Endodermal cell (in vitro differentiated cells): ENCODE results near the gene IGFL1. TPM values are rescaled to one million over a fixed set of nuclear protein-coding genes. Genes with fewer than 3 reads are reported as not detected.
A peak's percentile ranks its signal among the peaks of the same experiment; 100 is the strongest.

ENCODE experiments used
- DNase-seq: peaks from one replicate; pipeline ENCODE4 v3.0.0-alpha.2; 2017
- H3K27ac ChIP-seq: 2 replicates; pipeline ENCODE4 v1.5.1; 2013; ENCODE audit warnings: mild to moderate bottlenecking, low read depth, low read length, moderate library complexity
- H3K27me3 ChIP-seq: 2 replicates; pipeline ENCODE4 v1.6.1; 2013; ENCODE audit warnings: mild to moderate bottlenecking, low read length, moderate library complexity; ENCODE audit not compliant: insufficient read depth, control insufficient read depth, poor library complexity, severe bottlenecking
- H3K36me3 ChIP-seq: 2 replicates; pipeline ENCODE4 v1.7.0; 2013; ENCODE audit warnings: mild to moderate bottlenecking, low read length, moderate library complexity; ENCODE audit not compliant: control insufficient read depth, insufficient read depth
- H3K4me1 ChIP-seq: one replicate; pipeline ENCODE4 v1.7.0; 2013; ENCODE audit warnings: low read length; ENCODE audit not compliant: control insufficient read depth, insufficient read depth
- H3K4me3 ChIP-seq: 2 replicates; pipeline ENCODE4 v1.5.1; 2013; ENCODE audit warnings: mild to moderate bottlenecking, low read length, moderate library complexity
- H3K9ac ChIP-seq: 2 replicates; pipeline ENCODE4 v1.6.1; 2013; ENCODE audit warnings: mild to moderate bottlenecking, low read length, moderate library complexity; ENCODE audit not compliant: poor library complexity, severe bottlenecking; ENCODE audit errors: extremely low read depth
- H3K9me3 ChIP-seq: 2 replicates; pipeline ENCODE4 v1.6.1; 2013; ENCODE audit warnings: mild to moderate bottlenecking, low read length, moderate library complexity; ENCODE audit not compliant: control insufficient read depth
- H3K27ac Mint-ChIP-seq: 2 replicates; pipeline ENCODE4 v1.8.0; 2020; ENCODE audit warnings: mixed read lengths
- H3K27me3 Mint-ChIP-seq: 2 replicates; pipeline ENCODE4 v1.8.0; 2021; ENCODE audit warnings: mild to moderate bottlenecking, mixed read lengths; ENCODE audit not compliant: insufficient read depth
- H3K36me3 Mint-ChIP-seq: 2 replicates; pipeline ENCODE4 v1.8.0; 2020; ENCODE audit warnings: low read depth, mixed read lengths
- H3K4me1 Mint-ChIP-seq: 2 replicates; pipeline ENCODE4 v1.8.0; 2020; ENCODE audit warnings: mixed read lengths
- H3K4me3 Mint-ChIP-seq: 2 replicates; pipeline ENCODE4 v1.8.0; 2020; ENCODE audit warnings: mild to moderate bottlenecking, moderate library complexity, mixed read lengths
- H3K9me3 Mint-ChIP-seq: 2 replicates; pipeline ENCODE4 v1.8.0; 2020; ENCODE audit warnings: mild to moderate bottlenecking, mixed read lengths
- WGBS, 2 experiments: methylation state at CpG; one replicate each; pipeline versions ENCODE4 v1.1.5 to v1.1.7; 2013; ENCODE audit warnings: missing lambda C conversion rate in 2 of 2, mixed read lengths in 1 of 2; ENCODE audit not compliant: insufficient coverage in 1 of 2, insufficient read length in 1 of 2; 5-methylcytosine and 5-hydroxymethylcytosine counted together
- long read RNA-seq, 4 experiments: library from polyadenylated mRNA in 2 of 4; library from RNA in 1 of 4; library from capped mRNA in 1 of 4; stranded (forward) in 3 of 4; unstranded in 1 of 4; transcript quantifications; one replicate each; pipeline ENCODE4 v2.0.0, GENCODE V29; 2020 to 2021; ENCODE audit warnings: inconsistent platforms in 1 of 4
- polyA plus RNA-seq, 2 experiments: library from polyadenylated mRNA; stranded (reverse); fragments of 50-300 nt; gene quantifications; one replicate each; pipeline ENCODE4 v1.2.3, GENCODE V29; 2013
- total RNA-seq, 2 donors: library from RNA; stranded (reverse); fragmentation: NEBNext Ultra II Directional in 1 of 2; extraction: Animal tissue kit (Norgen Biotek cat#: 25700) in 1 of 2; gene quantifications; 2 replicates in 1 of 2; 3 replicates in 1 of 2; pipeline ENCODE4 v1.2.1, GENCODE V29; 2021
- TF ChIP-seq, protein P1 (sequence below): fragments of 200-600 bp; sonication (generic); conservative IDR thresholded peaks from 2 replicates; pipeline ENCODE4 v1.5.0; 2021; ENCODE audit warnings: antibody characterized with exemption, mild to moderate bottlenecking

The IGFL1 gene
- total RNA-seq: not detected
- not detected for polyA plus RNA-seq (2013, experiment 1 of 2)
- not detected for polyA plus RNA-seq (2013, experiment 2 of 2)
- long read RNA-seq, experiment 1: 0 reads
- long read RNA-seq, experiment 2: 0 reads
- long read RNA-seq, experiment 3: 0 reads
- long read RNA-seq, experiment 4: 0 reads

DNA sequence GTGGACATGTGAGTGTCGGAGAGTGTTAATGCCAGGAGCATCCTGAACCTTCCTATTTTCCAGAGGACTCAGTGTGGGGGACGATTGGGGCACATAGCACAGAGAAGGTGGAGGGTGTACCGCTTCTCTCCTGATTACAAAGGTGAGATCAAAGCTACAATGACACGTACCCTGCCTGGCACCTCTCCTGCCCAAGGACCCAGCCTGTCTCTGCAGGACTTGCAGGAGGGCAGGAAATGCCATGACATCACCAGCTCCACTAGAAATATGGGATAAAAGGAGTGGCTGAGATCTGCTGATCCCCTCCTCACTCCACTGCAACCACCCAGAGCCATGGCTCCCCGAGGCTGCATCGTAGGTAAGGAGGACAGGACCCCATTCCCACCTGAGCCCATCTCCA is at the start of gene IGFL1:
Gene IGFL1, plus strand, starts transcription at position 301 of the 400 bp plus-strand sequence. Its CDS starts 33 bp downstream, at position 334.
- Histone ChIP-seq H3K9ac (no peak within 1 kb of the TSS), H3K9me3 (no peaks in the 10 kb centered on the region), H3K27me3 (peaks cover 2% of the 10 kb centered on the region), H3K27ac (no peak within 1 kb of the TSS), H3K4me3 (no peak within 1 kb of the TSS), H3K4me1 (no peaks in the 10 kb centered on the region), H3K36me3 (no peaks in the 10 kb centered on the region)
- H3K27ac Mint-ChIP-seq: no peak within 1 kb of the TSS
- peak; percentile 28 for DNase-seq
- no peaks in the 10 kb centered on the region for H3K9me3 Mint-ChIP-seq
- no peaks in the 10 kb centered on the region for H3K4me1 Mint-ChIP-seq
- peaks cover 28% of the 10 kb centered on the region for H3K27me3 Mint-ChIP-seq
- WGBS, 2 experiments: 86 to 88% methylated on average over 6 of the region's 6 CpGs
- H3K4me3 Mint-ChIP-seq: no peak within 1 kb of the TSS
- no peaks in the 10 kb centered on the region for H3K36me3 Mint-ChIP-seq
- TF ChIP-seq, protein P1, sequence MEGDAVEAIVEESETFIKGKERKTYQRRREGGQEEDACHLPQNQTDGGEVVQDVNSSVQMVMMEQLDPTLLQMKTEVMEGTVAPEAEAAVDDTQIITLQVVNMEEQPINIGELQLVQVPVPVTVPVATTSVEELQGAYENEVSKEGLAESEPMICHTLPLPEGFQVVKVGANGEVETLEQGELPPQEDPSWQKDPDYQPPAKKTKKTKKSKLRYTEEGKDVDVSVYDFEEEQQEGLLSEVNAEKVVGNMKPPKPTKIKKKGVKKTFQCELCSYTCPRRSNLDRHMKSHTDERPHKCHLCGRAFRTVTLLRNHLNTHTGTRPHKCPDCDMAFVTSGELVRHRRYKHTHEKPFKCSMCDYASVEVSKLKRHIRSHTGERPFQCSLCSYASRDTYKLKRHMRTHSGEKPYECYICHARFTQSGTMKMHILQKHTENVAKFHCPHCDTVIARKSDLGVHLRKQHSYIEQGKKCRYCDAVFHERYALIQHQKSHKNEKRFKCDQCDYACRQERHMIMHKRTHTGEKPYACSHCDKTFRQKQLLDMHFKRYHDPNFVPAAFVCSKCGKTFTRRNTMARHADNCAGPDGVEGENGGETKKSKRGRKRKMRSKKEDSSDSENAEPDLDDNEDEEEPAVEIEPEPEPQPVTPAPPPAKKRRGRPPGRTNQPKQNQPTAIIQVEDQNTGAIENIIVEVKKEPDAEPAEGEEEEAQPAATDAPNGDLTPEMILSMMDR: no peak

DNA sequence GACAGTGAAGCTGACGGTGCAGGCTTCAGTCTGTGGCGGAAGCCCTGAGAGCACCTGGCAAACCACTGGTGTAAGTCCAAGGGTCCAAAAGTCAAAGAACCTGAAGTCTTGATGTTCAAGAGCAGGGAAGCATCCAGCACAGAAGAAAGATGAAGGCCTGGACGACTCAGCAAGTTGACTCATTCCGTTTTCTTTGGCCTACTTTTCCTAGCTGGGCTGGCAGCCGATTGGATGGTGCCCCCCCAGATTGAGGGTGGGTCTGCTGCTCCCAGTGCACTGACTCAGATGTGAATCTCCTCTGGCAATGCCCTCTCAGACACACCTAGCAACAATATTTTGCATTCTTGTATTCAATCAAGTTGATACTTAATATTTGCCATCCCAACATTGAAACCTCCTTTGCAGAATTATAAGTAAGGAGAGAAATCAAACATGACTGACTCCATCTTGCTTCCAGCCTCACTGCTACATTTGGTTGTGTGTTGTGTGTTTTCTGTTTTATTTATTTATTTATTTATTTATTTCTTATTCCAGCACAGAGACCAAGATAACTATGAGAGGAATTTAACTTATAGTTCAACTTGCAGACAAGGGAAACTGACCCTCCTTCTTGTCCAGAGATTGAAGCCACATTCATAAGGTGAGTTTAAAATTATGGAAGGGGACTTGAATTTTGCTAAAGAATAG is 48.7 kb upstream of the IGFL1 start:
- Histone ChIP-seq H3K9me3 (no peaks in the 10 kb centered on the region), H3K36me3 (no peaks in the 10 kb centered on the region), H3K4me1 (no peaks in the 10 kb centered on the region), H3K27ac (no peak overlapping the region), H3K27me3 (no peaks in the 10 kb centered on the region), H3K4me3 (no peak overlapping the region), H3K9ac (no peak overlapping the region)
- Mint-ChIP-seq H3K9me3 (peaks cover 1% of the 10 kb centered on the region), H3K4me3 (no peak overlapping the region), H3K4me1 (peaks cover 7% of the 10 kb centered on the region), H3K36me3 (no peaks in the 10 kb centered on the region), H3K27ac (no peak overlapping the region), H3K27me3 (peaks cover 11% of the 10 kb centered on the region)
- peak; percentile 6 for DNase-seq
- WGBS, 2 experiments: 77 to 89% methylated on average over 4 to 5 of the region's 5 CpGs
- TF ChIP-seq, protein P1: no peak

DNA sequence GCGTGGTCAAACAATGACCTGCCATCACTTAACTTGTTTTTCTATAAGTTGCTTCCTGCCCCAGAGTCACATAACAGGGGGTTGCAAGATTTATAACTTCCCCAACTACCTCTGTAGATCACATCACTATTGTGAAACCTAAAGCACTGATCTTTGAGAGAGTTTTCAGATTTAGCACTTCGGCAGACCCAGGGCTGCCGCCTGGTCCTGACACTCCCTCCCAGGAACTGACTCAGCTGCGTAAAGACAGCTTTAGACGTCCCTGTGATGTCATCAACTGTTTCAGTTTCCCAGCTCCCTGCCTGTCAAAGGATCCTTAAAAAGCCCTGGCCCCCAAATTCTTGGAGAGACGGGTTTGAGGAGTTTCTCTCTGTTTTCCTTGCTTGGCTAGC is 48.2 kb upstream of the IGFL1 start:
- Mint-ChIP-seq H3K4me3 (no peak overlapping the region), H3K9me3 (peaks cover 1% of the 10 kb centered on the region), H3K36me3 (no peaks in the 10 kb centered on the region), H3K27ac (no peak overlapping the region), H3K4me1 (peaks cover 9% of the 10 kb centered on the region), H3K27me3 (peaks cover 11% of the 10 kb centered on the region)
- H3K36me3 ChIP-seq: no peaks in the 10 kb centered on the region
- no peak overlapping the region for H3K4me3 ChIP-seq
- H3K4me1 ChIP-seq: peaks cover 4% of the 10 kb centered on the region
- DNase-seq: peak; percentile 23
- H3K9ac ChIP-seq: no peak overlapping the region
- no peaks in the 10 kb centered on the region for H3K9me3 ChIP-seq
- no peak overlapping the region for H3K27ac ChIP-seq
- no peaks in the 10 kb centered on the region for H3K27me3 ChIP-seq
- TF ChIP-seq, protein P1: no peak
- WGBS, 2 experiments: 70 to 79% methylated on average over 4 to 6 of the region's 6 CpGs
